Right renal pelvis (tissue), 4 donors: Measurements from ENCODE around the gene SYNGAP1. TPM values are rescaled to one million over a fixed set of nuclear protein-coding genes. Genes with fewer than 3 reads are reported as not detected.
A peak's percentile ranks its signal among the peaks of the same experiment; 100 is the strongest.

Experiments used
- DNase-seq, 4 donors: peaks; one replicate each; pipeline ENCODE4 v3.0.0-alpha.2; 2013; ENCODE audit warnings: low read depth in 4 of 4, low spot score in 3 of 4, missing footprints in 1 of 4
- polyA plus RNA-seq, 4 donors: library from polyadenylated mRNA; unstranded; fragments of 120-200 nt; gene quantifications; one replicate each; pipeline ENCODE4 v1.2.1, GENCODE V29; 2013; ENCODE audit not compliant: insufficient read length in 4 of 4

The SYNGAP1 gene
- polyA plus RNA-seq, 4 donors, result 25.8 to 33.9 (median 30.6) TPM

DNA sequence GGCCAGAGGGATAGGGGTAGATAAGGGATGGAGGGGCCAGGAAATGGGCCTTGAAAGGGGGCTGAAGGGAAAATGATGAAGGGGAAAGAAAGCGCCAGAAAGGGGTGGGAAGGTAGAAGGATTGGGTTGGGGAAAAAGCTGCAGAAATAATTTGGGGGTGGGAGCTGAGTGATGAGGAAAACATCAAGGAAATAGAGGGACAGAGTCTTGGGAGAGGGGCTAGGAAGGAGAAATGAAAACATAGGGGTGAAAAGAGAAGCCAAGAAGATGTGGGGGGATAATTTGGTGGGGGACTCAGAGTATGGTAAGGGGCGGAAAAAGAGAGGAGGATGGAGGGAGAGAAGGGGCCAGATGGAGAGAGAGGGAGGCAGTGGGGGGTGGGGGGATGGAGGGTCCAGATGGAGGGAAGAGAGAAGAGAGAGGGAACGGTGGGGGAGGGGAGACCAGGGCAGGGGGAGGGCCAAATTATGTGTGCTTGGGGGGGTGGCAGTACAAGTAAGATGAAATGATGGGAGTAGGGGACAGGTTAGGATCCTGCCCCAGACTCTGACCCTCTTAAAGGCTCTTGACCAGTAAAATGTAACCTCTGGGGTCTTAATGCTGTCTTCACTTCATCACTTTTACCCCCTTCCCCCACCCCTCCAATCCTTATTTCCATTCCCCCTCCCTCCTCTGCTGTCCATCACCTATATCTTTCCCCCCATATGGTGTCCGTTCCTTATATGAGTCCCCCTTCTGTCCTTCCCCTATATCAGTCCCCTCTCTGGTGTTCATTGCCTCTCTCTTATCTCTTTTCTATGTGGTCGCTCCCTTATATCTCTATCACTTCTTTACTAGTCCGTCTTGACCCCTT, 852 bp downstream of the SYNGAP1 start:
- no peak for DNase-seq

DNA sequence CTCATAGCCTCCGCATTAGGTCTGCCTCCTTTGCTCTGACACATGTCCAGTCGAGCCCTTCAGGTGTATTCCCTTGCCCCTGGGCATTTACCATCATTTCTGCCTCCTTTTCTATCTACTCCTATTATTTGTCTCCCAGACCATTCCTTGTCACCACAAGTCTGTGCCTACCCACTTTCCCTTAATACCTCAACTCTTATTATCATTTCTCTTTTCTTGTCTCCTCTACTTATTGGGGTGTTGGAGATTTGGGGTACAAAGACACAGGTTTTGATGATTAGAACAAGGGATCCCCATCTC, 1.4 kb downstream of the SYNGAP1 start:
- DNase-seq, result no peak

DNA sequence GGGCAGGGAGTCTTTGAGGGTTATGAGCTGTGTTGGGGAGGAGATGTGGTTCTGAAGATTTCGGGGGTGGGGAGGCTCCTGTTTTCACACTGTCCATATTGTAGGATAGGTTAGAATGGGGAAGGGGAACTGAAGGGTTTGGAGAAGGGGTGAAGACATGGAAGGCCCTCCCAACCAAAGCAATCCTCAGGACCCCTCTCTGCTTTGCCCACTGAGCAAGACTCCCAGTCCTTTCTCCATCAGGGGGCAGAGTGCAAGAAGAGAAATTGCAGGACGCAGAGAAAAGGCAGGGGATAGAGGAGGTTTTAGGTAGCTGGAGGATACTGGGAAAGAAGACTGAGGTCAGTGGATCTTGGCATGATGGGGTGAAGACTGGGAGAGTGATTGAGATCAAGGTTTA, 3.9 kb downstream of the SYNGAP1 start:
- DNase-seq, result no peak

DNA sequence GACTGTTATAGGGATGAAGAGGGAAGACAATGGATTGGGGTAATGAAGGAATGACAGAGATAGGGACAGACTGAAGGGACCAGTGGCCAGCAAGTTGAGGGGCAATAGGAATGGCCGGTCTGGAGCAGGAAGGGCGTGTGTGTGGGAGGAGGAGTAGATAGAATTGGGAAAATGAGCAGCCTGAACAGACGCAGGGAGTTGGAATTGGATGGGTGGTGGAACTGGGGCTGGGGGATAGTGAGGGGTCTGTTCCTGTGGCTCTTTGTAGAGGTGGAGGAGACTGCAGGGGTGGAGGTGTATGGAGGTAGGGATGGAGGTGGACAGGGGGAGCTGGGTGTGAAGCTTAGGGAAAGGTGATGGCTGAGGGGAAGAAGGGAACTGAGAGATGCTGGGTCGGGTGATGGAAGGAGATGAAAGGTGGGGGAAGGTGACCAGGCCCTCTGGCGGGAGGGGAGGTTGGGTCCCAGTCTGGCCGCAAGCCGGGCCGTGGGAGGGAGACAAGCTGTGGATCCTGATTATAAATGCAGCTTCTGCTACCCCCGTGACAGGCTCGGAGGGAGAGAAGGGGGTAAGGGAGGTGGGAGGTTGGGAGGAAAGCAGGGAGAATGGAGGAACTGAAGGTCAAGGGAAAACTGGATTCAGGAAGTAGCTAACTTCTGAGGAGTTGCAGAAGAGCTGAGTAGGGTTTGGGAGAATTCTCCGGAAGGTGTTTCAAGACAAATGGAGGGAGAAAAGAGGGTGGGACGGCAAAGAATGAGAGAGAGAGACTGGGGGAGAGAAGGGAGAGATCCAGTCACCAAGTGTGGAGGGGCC, 5.2 kb downstream of the SYNGAP1 start:
- DNase-seq, result no peak

DNA sequence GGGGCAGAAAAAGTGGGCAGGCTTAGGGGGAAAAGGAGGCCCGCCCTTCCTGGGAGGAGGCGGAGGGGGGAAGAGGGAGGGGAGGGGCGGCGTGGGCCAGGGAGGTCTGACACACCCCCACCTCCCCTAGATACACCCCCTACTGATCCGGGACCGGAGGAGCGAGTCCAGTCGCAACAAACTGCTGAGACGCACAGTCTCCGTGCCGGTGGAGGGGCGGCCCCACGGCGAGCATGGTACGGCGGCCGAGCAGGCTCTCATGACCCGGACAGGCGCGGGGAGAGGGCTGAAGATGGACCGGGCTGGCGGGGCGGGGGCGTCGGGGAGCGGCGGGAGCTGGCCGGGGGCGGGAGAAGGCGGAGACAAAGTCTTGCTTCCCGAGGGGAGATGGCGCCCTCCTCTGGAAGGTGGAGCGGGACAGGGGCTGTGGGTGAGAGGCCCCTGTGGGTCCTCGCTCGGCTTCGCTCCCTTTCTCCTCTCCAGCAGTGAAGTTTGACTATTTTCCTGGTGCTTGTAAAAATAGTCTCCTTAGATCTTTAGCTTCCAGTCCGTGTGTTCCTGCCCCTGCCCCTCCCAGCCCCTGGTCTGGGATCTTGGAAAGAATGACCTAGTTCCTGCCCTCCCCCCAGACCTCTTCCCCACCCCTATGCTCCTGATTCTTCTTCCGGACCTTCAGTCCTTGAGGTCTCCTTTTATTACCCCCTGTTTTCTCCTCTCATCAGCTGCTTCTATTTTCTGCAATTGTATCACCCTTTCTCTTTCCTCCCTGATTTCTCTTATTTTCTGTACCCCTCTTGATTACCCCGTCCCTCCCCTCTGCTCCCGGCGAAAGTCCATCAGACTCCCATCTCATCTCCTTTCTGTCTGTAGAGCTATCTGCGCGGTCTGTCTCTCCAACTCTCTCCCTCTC, 6.1 kb downstream of the SYNGAP1 start:
- DNase-seq, result peak in 3 of 4 donors; percentile 65 to 78 (median 66)

DNA sequence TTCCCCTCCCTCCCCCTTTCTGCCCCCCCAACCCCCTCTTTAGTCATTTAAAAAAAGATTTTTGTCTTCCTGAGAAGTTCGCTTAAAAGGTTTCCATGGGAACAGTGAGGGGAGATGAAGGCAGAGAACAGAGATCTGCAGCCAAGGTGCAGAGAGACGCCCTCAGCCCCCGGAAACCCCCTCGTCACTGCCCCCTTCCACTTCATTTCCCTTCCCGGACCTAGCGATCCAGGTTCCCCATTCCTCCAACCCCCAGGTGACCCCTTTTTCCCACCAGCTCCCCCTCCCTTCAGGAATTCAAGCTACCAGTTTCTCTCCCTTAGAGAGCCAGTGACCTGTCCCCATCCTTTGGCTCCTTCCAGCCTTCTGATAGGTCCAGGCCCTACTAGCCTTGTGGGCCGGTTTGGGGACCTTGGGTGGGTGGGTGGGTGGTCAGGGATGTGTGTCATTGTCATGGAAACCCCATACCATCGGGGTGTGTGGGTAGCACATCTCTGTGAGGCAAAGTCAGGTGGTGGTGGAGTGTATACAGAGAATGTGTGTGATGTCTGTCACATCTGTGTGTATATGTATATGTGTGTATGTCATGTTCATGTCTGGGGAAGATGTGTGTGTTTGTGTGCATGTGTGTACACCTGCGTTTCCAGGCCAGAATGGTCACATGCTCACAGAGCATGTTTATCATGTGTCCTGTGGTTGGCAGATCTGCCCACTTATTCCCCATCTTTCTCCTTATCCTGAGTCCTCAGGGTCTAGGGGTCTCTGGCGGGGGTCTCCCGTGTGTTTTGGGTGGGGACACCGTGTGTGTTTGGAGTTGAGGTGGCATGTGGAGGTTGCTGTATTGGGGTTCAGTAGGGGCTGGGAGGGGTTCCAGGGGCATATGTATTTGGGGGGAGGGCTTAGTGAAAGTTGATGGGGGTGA, 7.0 kb downstream of the SYNGAP1 start:
- DNase-seq, result no peak

DNA sequence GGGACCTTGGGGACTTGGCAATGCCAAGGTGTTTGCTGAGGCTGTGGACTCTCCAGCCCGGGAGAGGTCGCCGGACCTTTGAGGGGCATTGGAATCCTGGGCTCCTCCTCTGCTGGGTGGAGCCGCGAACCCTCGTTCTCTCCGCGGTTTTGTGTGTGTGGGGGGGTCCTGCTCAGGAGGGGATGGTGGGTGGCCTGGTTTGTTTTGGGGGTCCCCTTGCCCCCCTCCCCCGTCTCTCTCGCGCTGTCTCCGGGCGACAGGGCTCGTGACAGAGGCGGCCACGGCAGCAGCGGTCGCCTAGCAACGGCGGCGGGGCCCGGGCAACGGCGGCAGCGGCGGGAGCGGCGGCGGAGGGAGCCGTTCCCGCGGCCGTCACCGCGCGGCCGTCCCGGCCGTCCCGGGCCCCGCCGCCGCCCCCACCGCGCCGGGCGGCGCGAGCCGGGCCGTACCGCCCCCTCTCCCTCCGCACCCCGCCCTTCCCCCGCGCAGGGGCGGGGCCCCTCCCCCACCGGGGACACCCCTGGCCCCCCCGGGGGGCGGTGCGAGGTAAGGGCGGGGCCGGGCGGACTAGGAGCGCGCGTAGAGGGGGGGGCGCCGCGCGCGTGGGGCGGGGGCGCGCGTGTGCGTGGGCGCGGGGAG, 7.8 kb downstream of the SYNGAP1 start:
- no peak for DNase-seq

DNA sequence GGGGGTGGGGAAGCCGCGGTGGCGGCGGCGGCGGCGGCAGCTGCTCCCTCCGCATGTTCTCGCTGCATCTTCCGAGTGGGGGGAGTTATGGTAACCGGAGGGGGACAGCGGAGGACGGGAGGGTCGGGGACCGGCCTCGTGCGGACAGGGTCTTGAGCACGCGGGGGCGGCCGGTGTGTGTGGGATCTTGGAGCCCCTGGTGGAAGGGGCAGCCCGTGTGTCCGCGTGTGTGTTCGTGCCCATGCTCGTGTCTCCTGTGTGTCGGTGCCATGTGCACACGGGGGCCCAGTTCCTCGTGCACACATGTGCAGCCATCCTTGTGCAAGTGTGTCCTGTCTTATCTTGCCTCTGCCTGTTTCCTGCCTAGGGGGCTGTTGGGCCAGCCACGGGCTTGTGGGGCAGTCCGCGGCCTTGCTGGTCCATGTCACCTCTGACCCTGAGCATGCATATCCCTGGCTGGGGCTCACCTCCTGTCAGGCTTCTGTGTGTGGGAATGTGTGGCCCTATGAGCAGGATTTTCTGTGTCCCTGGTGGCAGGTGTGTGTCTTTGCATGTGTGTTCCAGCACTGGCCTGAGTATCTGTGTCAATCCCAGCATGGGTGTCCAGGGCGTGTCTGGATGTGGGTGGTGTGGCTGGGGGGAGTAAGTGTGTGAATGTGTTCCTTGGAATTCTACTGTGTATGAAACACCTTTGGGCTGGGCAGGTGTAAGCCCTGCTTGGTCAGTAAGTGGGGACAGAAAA, 8.5 kb downstream of the SYNGAP1 start:
- no peak for DNase-seq

DNA sequence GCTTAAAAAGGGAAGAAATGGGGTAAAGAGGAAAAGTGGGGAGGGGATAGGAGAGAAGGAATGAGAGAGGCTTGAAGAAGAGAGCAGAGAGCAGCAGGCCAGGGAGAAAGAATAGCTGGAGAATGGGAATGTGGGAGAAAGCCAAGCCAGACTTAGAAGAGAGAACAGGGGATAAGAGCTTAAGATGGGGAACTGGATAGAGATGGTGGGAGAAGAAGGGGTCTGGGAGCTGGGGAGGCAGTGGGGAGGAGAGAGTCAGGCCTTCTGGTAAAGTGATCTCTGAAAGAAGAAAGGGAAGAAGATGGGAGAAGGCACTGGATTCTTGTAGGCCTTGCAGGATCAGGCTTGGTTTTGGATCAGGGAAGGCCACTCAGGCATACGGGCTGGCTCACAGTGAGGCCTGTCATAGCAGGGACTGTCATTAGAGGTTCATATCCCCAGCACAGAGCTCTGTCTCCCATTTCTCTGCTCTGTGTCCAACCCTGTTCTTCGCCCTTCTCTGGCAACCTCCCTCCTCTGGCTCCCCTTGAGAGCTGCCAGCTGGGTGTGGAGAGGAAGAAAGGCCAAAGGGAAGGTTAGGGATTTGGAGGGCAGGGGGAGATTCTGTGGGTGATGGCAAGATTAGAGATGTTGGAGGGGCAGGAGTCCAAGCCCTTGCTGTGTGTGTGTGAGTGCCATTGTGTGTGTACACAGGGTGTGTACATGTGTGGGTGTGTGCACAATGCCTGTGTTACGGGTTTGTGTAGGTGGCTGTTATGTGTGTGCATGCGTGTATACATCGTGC, 9.3 kb downstream of the SYNGAP1 start:
- DNase-seq, result no peak

DNA sequence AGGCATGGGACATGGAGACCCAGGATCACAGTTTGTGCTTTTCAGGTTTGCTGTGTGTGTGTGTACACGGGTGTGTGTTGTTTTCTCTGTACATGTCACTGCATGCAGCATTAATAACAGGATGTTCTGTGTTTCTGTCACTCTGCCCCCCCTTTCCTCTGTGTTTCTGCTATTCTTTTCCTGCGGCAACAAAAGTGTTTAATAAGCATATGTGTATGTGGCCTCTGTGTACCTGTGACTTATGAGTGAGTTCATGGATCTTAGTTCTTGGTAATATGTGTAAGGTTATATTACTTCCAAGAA, 9.8 kb downstream of the SYNGAP1 start:
- DNase-seq, result no peak

DNA sequence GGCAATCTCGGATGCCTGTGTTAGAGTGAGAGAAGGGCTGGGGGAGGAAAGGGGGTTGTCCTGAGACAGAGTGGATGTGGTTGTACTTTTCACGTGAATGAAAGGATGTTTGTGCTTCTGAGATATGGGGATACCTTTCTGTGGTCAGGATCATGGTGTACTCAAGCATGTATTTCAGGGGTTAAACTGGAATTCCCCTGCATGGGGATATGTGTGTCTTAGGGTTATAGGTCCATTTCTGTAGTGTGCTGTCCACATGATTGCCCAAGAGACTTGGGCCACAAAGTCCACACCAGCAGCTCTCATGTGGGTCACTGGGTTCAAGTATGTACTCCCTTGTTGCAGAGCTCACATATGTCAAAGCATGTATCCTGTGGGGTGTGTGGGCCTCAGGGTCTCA, 10.5 kb downstream of the SYNGAP1 start:
- no peak for DNase-seq

DNA sequence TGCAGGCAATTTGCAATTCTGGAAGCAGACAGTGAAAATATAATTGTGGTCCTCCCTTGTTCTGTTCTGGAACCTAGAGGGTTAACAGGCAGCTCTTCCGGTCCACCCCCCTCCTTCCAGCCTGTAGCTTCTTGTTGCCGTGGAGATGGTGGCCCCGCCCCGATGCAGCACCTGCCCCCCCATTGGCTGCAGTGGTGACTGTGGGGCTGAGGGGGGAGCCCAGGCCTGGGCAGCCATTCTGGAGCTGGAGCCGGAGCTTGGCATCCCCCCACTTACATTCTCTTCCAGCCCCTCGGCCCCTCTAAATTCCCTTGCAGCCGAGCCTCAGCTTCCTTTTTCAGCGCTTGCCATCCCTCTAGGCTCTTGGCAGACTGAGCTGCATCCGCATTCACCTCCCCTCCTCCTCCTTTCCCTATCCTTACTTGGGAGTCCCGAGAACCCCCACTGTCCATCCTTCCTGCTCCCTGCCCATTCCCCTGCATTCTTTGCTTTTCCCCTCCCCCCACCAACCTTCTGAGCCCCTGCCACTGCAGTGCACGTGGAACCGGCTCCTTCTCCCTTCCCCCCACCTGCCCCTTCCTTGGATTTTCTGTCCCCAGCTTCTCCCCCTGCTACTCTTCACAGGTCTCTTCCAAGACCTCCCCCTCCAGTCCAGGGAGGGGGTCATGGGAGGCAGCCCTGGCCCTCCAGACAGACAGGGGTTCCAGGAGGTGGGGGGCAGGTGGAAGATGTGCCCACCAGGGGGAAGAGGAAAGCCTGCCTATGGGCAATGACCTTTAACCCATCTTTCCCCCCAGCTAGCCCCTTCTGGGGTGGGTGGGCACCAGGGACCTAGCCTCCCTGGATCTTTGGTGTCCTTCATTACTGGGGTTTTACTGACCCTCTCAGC, 11.4 kb downstream of the SYNGAP1 start:
- DNase-seq, result no peak

DNA sequence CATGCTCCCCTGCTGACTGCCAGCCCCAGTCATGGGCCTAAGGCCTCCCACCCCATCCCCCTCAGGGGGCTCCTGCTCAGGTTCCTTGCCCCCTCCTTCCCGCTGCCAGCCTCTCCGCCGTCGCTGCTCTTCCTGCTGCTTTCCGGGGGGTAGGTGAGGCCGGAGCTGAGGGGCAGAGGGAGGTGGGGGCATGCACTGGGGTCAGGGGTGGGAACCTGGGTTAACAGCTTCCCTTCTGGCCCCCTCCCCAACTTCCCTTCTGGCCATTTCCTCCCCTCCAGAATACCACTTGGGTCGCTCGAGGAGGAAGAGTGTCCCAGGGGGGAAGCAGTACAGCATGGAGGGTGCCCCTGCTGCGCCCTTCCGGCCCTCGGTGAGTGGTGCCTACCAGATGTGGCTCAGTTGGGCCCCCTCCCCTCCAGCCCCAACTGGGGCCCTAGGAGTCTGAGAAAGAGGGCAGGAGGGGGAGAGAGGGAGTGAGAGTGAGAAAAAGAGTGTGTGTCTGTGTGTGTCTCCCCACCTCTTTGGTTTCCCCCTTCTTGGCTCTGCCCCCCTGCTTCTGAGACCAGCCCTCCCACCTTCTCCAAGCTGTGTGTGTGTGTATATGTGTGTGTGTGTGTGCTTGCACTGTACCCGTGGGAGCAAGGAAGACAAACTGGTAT, 12.1 kb downstream of the SYNGAP1 start:
- no peak for DNase-seq

DNA sequence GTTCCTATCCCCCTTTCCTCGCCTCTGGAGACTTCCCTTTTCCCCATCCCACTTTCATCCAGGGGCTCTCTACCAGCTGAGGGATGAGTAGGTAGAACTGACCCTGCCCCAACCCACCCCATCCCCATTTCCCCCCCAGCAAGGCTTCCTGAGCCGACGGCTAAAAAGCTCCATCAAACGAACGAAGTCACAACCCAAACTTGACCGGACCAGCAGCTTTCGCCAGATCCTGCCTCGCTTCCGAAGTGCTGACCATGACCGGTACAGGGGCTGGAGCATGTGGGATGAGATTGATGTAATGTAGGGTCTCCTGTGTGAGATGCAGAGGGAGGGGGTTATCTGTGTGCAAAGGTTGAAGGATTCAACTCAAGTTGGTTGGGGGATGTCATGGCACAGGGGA, 12.7 kb downstream of the SYNGAP1 start:
- no peak for DNase-seq

DNA sequence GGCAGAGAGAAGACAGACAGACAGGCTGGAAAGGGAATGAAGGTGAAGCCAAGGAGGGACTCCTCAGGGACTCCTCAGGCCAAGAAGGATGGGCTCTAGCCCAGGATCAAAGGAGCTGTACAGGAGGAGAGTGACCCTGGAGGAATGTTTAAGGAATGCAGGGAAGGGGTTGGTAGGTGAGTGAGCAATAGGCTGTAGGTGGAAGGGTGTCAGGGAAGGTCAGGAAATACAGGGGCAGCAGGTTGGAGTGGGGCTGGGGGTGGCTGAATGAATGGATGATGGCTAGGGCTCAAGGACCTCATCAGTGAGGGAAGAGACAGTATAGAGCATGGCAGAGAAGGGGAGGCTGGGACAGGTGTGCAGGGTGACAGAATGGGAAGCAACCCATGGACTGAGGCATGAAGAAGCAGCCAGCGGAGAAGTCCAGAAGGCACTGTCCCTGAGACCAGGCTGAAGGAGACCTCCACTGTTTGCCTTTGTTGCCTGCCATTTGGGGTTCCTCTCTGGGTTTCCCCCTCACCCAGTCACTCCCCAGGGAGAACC, 13.2 kb downstream of the SYNGAP1 start:
- no peak for DNase-seq

DNA sequence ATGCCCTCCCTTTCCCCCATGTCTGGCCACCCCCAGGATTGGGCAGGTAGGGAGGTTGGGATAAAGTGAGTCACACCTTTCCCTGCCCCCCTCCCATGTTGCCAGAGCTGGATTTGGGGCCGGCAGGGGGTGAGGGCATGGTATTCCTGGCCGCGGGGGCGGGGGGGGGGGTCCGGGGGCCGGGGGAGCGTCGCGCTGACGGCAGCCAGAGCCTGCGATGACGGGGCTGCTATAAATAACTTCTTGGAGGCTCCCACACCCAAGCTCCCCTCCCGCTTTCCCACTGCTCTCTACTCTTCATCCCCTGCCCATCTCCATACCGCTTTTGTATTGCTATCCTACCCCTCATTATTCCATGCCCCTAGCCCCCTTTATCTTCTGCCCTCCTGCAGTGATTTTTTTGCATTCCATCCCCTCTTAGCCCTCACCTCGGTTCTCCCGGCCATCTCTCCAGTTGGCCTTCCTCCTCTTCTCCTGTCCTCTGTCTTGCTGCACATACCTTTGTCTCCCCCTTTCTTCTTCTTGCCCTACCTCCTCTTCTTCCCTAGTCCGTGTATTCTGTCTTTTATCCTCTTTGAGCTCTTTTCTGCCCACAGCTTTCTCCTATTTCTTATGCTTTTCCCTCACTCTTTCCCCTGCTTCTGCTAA, 13.8 kb downstream of the SYNGAP1 start:
- DNase-seq, result no peak
